Keratinocyte (primary cell): ENCODE data around the gene PECR.
A peak's percentile ranks its signal among the peaks of the same experiment; 100 is the strongest.

Experiments used
- EZH2 ChIP-seq: IDR thresholded peaks from one replicate; pipeline ENCODE4 v1.6.1; 2012; ENCODE audit warnings: inconsistent platforms, mild to moderate bottlenecking, low read length, moderate library complexity
- TF ChIP-seq, protein P1 (sequence below), 3 experiments: IDR thresholded peaks in 1 of 3; conservative IDR thresholded peaks in 1 of 3; optimal IDR thresholded peaks in 1 of 3; 2 replicates in 2 of 3; 3 replicates in 1 of 3; pipeline versions ENCODE3 to v1.5.1; 2011; ENCODE audit warnings: low read length in 3 of 3, mild to moderate bottlenecking in 3 of 3, moderate library complexity in 2 of 3, control low read depth in 1 of 3, inconsistent platforms in 1 of 3; ENCODE audit not compliant: insufficient read depth in 2 of 3; ENCODE audit errors: extremely low read depth in 1 of 3

- TF ChIP-seq, protein P1, sequence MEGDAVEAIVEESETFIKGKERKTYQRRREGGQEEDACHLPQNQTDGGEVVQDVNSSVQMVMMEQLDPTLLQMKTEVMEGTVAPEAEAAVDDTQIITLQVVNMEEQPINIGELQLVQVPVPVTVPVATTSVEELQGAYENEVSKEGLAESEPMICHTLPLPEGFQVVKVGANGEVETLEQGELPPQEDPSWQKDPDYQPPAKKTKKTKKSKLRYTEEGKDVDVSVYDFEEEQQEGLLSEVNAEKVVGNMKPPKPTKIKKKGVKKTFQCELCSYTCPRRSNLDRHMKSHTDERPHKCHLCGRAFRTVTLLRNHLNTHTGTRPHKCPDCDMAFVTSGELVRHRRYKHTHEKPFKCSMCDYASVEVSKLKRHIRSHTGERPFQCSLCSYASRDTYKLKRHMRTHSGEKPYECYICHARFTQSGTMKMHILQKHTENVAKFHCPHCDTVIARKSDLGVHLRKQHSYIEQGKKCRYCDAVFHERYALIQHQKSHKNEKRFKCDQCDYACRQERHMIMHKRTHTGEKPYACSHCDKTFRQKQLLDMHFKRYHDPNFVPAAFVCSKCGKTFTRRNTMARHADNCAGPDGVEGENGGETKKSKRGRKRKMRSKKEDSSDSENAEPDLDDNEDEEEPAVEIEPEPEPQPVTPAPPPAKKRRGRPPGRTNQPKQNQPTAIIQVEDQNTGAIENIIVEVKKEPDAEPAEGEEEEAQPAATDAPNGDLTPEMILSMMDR (optimal IDR thresholded peaks at IDR 0.05 in 1 of 3, IDR thresholded peaks at IDR 0.05 in 1 of 3, conservative IDR thresholded peaks at IDR 0.05 in 1 of 3; ENCODE audit: extremely low read depth in 1 of 3, insufficient read depth in 2 of 3, low read length in 3 of 3) = peak in 2 of 3 experiments; percentile 30 to 35
- no peak for TF ChIP-seq EZH2
These were observed 22.3 kb downstream of the PECR start for GRCh38 chr2:216059233-216059834.
